HepG2 (cell line): ENCODE measurements around the gene NEAT1. TPM values are rescaled to one million over a fixed set of nuclear protein-coding genes. Genes with fewer than 3 reads are reported as not detected.
A peak's percentile ranks its signal among the peaks of the same experiment; 100 is the strongest.
"Not testable (repeated sequence)": the region's sequence is repeated elsewhere in the genome, so short reads cannot be mapped to it uniquely, and the experiment has no call there.

ENCODE experiments used
- ATAC-seq: fragments of 200-7000 bp; cut with Tn5 transposase; 3 replicates; pipeline ENCODE4 v1.9.1; 2020; ENCODE audit warnings: mild to moderate bottlenecking, moderate library complexity
- BruUV-seq: library from RNA; stranded (reverse); fragments of 400-500 nt; replicated peaks from 2 replicates; lab custom pipeline; 2021; lab: Mats Ljungman, UMichigan
- CTCF ChIA-PET: fragments of 300-600 bp; formaldehyde crosslinking; extraction: SDS; loops from one replicate; lab custom pipeline; 2021; ENCODE audit warnings: low total read pairs, inconsistent platforms, low intra/inter-chr PET ratio; lab: Yijun Ruan, JAX
- POLR2A ChIA-PET: fragments of 350-600 bp; sonication (Branson Sonifier 250); formaldehyde crosslinking; loops from one replicate; lab custom pipeline; 2020; ENCODE audit warnings: antibody characterized with exemption, inconsistent platforms; lab: Yijun Ruan, JAX
- DNase-seq: peaks from one replicate; pipeline ENCODE4 v3.0.0-alpha.2; 2015; ENCODE audit warnings: low spot score
- FAIRE-seq: peaks from 3 replicates; lab custom pipeline; 2011; peaks lifted over from hg19 to GRCh38; lab: Jason Lieb, UNC
- H2AFZ ChIP-seq: one replicate; pipeline ENCODE4 v1.6.1; 2011; ENCODE audit warnings: low read length, inconsistent platforms
- H3K27ac ChIP-seq: fragments of 300-600 bp; 3 replicates; pipeline ENCODE4 v1.8.0; 2011; ENCODE audit warnings: mixed run types, mild to moderate bottlenecking, mixed read lengths, low read length, inconsistent platforms; ENCODE audit not compliant: insufficient read depth; ENCODE audit errors: extremely low read length
- H3K27me3 ChIP-seq, 2 experiments: fragments of 200-600 bp in 1 of 2; 2 replicates in 1 of 2; 3 replicates in 1 of 2; pipeline versions ENCODE4 v1.6.0 to v1.8.0; 2011; ENCODE audit warnings: low read length in 2 of 2, mild to moderate bottlenecking in 2 of 2, moderate library complexity in 2 of 2, inconsistent platforms in 1 of 2; ENCODE audit not compliant: insufficient read depth in 2 of 2, control insufficient read depth in 1 of 2
- H3K36me3 ChIP-seq, 2 experiments: fragments of 200-600 bp in 1 of 2; replicated peaks in 1 of 2; 2 replicates in 1 of 2; 3 replicates in 1 of 2; pipeline versions ENCODE4 v1.5.1 to v1.8.0; 2011; ENCODE audit warnings: low read length in 2 of 2, inconsistent platforms in 1 of 2; ENCODE audit not compliant: insufficient read depth in 2 of 2, control insufficient read depth in 1 of 2
- H3K4me1 ChIP-seq: 2 replicates; pipeline ENCODE4 v1.5.1; 2012; ENCODE audit warnings: low read length, inconsistent platforms; ENCODE audit not compliant: insufficient read depth
- H3K4me2 ChIP-seq: 2 replicates; pipeline ENCODE4 v1.6.0; 2011; ENCODE audit warnings: low read depth, low read length, inconsistent platforms
- H3K4me3 ChIP-seq, 3 experiments: fragments of 200-600 bp in 1 of 3; sonication (generic), shearing (Covaris generic) in 1 of 3; replicated peaks in 1 of 3; 2 replicates each; pipeline ENCODE4 v1.5.1; 2011 to 2016; ENCODE audit warnings: low read length in 3 of 3, inconsistent platforms in 2 of 3, low read depth in 2 of 3, mild to moderate bottlenecking in 2 of 3, control low read depth in 1 of 3, mixed read lengths in 1 of 3; ENCODE audit not compliant: insufficient read depth in 1 of 3
- H3K79me2 ChIP-seq: one replicate; pipeline ENCODE4 v1.6.1; 2011; ENCODE audit warnings: low read length, inconsistent platforms; ENCODE audit not compliant: insufficient read depth
- H3K9ac ChIP-seq: 2 replicates; pipeline ENCODE4 v1.6.0; 2011; ENCODE audit warnings: mild to moderate bottlenecking, low read depth, low read length, inconsistent platforms; ENCODE audit not compliant: insufficient read depth
- H3K9me3 ChIP-seq: 2 replicates; pipeline ENCODE4 v1.5.1; 2012; ENCODE audit warnings: mild to moderate bottlenecking, low read length
- H4K20me1 ChIP-seq: 2 replicates; pipeline ENCODE4 v1.6.0; 2011; ENCODE audit warnings: inconsistent platforms, mild to moderate bottlenecking, low read length, moderate library complexity; ENCODE audit not compliant: insufficient read depth
- CCDC6 ChIP-seq: sonication (generic); formaldehyde crosslinking; IDR thresholded peaks from 2 replicates; pipeline ENCODE4 v1.8.1; 2022; ENCODE audit warnings: mild to moderate bottlenecking, missing genetic modification reagents, moderate library complexity
- EED ChIP-seq: sonication (generic); formaldehyde crosslinking; IDR thresholded peaks from 2 replicates; pipeline ENCODE4 v1.5.0; 2020; ENCODE audit warnings: mild to moderate bottlenecking, missing genetic modification reagents
- EHMT2 ChIP-seq: fragments of 200-600 bp; sonication (generic); IDR thresholded peaks from 2 replicates; pipeline ENCODE4 v1.7.0; 2017; ENCODE audit warnings: antibody characterized with exemption, low read depth, low read length, borderline replicate concordance
- GATAD2A ChIP-seq: IDR thresholded peaks from 2 replicates; pipeline ENCODE4 v1.6.1; 2016
- KLF16 ChIP-seq, 2 experiments: sonication (generic) in 1 of 2; formaldehyde crosslinking in 1 of 2; IDR thresholded peaks; 2 replicates each; pipeline versions ENCODE4 v1.6.1 to v1.8.0; 2016 to 2023; ENCODE audit warnings: missing genetic modification reagents in 2 of 2, missing compliant biosample characterization in 1 of 2
- MTF1 ChIP-seq: sonication (generic); formaldehyde crosslinking; IDR thresholded peaks from 2 replicates; pipeline ENCODE4 v1.5.0; 2020; ENCODE audit warnings: missing genetic modification reagents
- NFE2 ChIP-seq: sonication (generic); formaldehyde crosslinking; IDR thresholded peaks from 2 replicates; pipeline ENCODE4 v1.4.0; 2020; ENCODE audit warnings: missing genetic modification reagents
- NKX3-1 ChIP-seq: sonication (generic); formaldehyde crosslinking; IDR thresholded peaks from 2 replicates; pipeline ENCODE4 v1.5.0; 2020; ENCODE audit warnings: missing genetic modification reagents
- NR2C2 ChIP-seq: sonication (generic); formaldehyde crosslinking; IDR thresholded peaks from 2 replicates; pipeline ENCODE4 v1.4.0; 2020; ENCODE audit warnings: missing genetic modification reagents, mild to moderate bottlenecking, moderate library complexity, borderline replicate concordance
- RARA ChIP-seq: IDR thresholded peaks from 2 replicates; pipeline ENCODE4 v1.6.1; 2016; ENCODE audit warnings: missing genetic modification reagents, missing compliant biosample characterization
- TGIF2 ChIP-seq: IDR thresholded peaks from 2 replicates; pipeline ENCODE4 v1.6.1; 2016; ENCODE audit warnings: control low read depth, missing compliant biosample characterization
- ZNF263 ChIP-seq: sonication (generic); formaldehyde crosslinking; IDR thresholded peaks from 2 replicates; pipeline ENCODE4 v1.4.0; 2020; ENCODE audit warnings: missing genetic modification reagents
- ZNF644 ChIP-seq: IDR thresholded peaks from 2 replicates; pipeline ENCODE4 v1.6.1; 2016; ENCODE audit warnings: low read depth
- ZNF713 ChIP-seq: sonication (generic); formaldehyde crosslinking; IDR thresholded peaks from 2 replicates; pipeline ENCODE4 v1.4.0; 2020; ENCODE audit warnings: mild to moderate bottlenecking, missing genetic modification reagents
- WGBS: methylation state at CpG from one replicate; pipeline ENCODE4 v1.1.6; 2017; ENCODE audit warnings: low lambda C conversion rate; 5-methylcytosine and 5-hydroxymethylcytosine counted together
- in situ Hi-C: cut with HindIII; loops from 2 replicates; pipeline ENCODE4 v1.10.0; 2017; ENCODE audit warnings: low pct_unique_long_range_greater_than_20kb; ENCODE audit not compliant: extremely low pct_ligation_motif_present
- intact Hi-C: fragments of 100-400 bp; cut with micrococcal nuclease; formaldehyde crosslinking; loops from one replicate; pipeline ENCODE4 v1.10.0; 2022; ENCODE audit not compliant: unreplicated experiment
- polyA plus RNA-seq, 8 experiments: library from polyadenylated mRNA; depleted of rRNA in 3 of 8; stranded (reverse) in 7 of 8; unstranded in 1 of 8; fragments of >200 nt; fragmentation: Illumina TruSeq in 4 of 8; extraction: Trizol in 4 of 8; gene quantifications; 2 replicates each; pipeline versions ENCODE4 v1.2.1 to v1.2.3, GENCODE V29; 2011 to 2016; ENCODE audit warnings: low read depth in 4 of 8, missing spikeins in 1 of 8, mixed read lengths in 1 of 8; ENCODE audit not compliant: insufficient read depth in 1 of 8
- total RNA-seq, 5 experiments: library from RNA; depleted of rRNA; stranded (reverse); fragments of >200 nt; fragmentation: Illumina TruSeq; extraction: Trizol; gene quantifications; 2 replicates each; pipeline ENCODE4 v1.2.3, GENCODE V29; 2016; ENCODE audit warnings: low read depth in 1 of 5
- TF ChIP-seq, protein P1 (sequence below): IDR thresholded peaks from 2 replicates; pipeline ENCODE4 v1.4.0; 2020; ENCODE audit warnings: mild to moderate bottlenecking, missing genetic modification reagents
- TF ChIP-seq, protein P2 (sequence below): sonication (generic); formaldehyde crosslinking; IDR thresholded peaks from 2 replicates; pipeline ENCODE4 v1.4.0; 2020; ENCODE audit warnings: missing genetic modification reagents
- TF ChIP-seq, protein P3 (sequence below), 2 experiments: sonication (generic) in 1 of 2; formaldehyde crosslinking in 1 of 2; IDR thresholded peaks; 2 replicates each; pipeline versions ENCODE4 v1.4.0 to v1.6.1; 2018 to 2020; ENCODE audit warnings: missing genetic modification reagents in 2 of 2, borderline replicate concordance in 1 of 2, low read depth in 1 of 2, mild to moderate bottlenecking in 1 of 2, missing biosample characterization in 1 of 2

Gene NEAT1
- total and polyA plus RNA-seq, 2 of the 13 experiments (the other 11 are each of a cell fraction or from before 2014, with no cell fraction given) = 20.5 to 41.2 TPM

DNA sequence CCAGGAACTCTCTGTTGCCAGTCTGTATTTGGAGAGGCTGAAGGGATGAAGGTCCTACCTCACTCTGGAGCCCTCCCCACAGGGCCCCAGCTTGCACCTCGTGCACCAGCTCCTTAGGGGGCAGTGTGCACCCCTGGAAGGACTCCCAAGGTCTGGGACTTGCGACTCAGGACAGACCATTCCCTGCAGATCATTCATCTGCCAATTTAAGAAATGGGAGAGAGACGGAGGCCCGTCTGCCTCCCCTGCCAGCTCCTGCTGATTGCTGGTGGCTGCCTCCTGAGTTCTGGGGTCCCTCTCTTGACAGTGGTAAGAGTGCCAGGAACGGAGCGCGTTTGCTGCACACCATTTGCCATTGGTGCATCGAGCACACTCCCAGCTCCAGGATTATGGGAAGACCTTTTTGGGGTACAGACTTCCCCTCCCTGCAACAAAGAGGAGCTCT lies 48.9 kb downstream of the NEAT1 start (continued):
- TF ChIP-seq, protein P1, sequence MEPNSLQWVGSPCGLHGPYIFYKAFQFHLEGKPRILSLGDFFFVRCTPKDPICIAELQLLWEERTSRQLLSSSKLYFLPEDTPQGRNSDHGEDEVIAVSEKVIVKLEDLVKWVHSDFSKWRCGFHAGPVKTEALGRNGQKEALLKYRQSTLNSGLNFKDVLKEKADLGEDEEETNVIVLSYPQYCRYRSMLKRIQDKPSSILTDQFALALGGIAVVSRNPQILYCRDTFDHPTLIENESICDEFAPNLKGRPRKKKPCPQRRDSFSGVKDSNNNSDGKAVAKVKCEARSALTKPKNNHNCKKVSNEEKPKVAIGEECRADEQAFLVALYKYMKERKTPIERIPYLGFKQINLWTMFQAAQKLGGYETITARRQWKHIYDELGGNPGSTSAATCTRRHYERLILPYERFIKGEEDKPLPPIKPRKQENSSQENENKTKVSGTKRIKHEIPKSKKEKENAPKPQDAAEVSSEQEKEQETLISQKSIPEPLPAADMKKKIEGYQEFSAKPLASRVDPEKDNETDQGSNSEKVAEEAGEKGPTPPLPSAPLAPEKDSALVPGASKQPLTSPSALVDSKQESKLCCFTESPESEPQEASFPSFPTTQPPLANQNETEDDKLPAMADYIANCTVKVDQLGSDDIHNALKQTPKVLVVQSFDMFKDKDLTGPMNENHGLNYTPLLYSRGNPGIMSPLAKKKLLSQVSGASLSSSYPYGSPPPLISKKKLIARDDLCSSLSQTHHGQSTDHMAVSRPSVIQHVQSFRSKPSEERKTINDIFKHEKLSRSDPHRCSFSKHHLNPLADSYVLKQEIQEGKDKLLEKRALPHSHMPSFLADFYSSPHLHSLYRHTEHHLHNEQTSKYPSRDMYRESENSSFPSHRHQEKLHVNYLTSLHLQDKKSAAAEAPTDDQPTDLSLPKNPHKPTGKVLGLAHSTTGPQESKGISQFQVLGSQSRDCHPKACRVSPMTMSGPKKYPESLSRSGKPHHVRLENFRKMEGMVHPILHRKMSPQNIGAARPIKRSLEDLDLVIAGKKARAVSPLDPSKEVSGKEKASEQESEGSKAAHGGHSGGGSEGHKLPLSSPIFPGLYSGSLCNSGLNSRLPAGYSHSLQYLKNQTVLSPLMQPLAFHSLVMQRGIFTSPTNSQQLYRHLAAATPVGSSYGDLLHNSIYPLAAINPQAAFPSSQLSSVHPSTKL (CRISPR knock-in tag) = peak; percentile 25; the same call in 1 of the 2 replicates
- TF ChIP-seq KLF16 (CRISPR knock-in tag; IDR thresholded peaks at IDR 0.05) = peak in 1 of 2 experiments; percentile 39; a peak in 1 of 4 replicates
- TF ChIP-seq, protein P2, sequence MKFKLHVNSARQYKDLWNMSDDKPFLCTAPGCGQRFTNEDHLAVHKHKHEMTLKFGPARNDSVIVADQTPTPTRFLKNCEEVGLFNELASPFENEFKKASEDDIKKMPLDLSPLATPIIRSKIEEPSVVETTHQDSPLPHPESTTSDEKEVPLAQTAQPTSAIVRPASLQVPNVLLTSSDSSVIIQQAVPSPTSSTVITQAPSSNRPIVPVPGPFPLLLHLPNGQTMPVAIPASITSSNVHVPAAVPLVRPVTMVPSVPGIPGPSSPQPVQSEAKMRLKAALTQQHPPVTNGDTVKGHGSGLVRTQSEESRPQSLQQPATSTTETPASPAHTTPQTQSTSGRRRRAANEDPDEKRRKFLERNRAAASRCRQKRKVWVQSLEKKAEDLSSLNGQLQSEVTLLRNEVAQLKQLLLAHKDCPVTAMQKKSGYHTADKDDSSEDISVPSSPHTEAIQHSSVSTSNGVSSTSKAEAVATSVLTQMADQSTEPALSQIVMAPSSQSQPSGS (CRISPR knock-in tag) = peak; percentile 39; the same call in 1 of the 2 replicates
- TF ChIP-seq NKX3-1 (CRISPR knock-in tag) = no peak
- no peak for TF ChIP-seq TGIF2 (CRISPR knock-in tag)
- TF ChIP-seq, protein P3, sequence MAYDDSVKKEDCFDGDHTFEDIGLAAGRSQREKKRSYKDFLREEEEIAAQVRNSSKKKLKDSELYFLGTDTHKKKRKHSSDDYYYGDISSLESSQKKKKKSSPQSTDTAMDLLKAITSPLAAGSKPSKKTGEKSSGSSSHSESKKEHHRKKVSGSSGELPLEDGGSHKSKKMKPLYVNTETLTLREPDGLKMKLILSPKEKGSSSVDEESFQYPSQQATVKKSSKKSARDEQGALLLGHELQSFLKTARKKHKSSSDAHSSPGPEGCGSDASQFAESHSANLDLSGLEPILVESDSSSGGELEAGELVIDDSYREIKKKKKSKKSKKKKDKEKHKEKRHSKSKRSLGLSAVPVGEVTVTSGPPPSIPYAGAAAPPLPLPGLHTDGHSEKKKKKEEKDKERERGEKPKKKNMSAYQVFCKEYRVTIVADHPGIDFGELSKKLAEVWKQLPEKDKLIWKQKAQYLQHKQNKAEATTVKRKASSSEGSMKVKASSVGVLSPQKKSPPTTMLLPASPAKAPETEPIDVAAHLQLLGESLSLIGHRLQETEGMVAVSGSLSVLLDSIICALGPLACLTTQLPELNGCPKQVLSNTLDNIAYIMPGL (CRISPR knock-in tag; IDR thresholded peaks at IDR 0.05; ENCODE audit: borderline replicate concordance in 1 of 2, low read depth in 1 of 2) = peak in 1 of 2 experiments; percentile 63; a peak in 1 of 4 replicates
- 0 out of 2 replicates have a peak, but pooled peaks have one; percentile 49 for TF ChIP-seq CCDC6
- TF ChIP-seq ZNF713 (CRISPR knock-in tag) = no peak
- no peak for TF ChIP-seq ZNF644 (CRISPR knock-in tag)
- no peak for TF ChIP-seq RARA
- no peak for TF ChIP-seq NR2C2 (CRISPR knock-in tag)
- TF ChIP-seq EED (CRISPR knock-in tag) = 0 out of 2 replicates have a peak, but pooled peaks have one; percentile 80
- TF ChIP-seq ZNF263 = peak; percentile 48; the same call in 1 of the 2 replicates
- TF ChIP-seq NFE2 = no peak
- TF ChIP-seq GATAD2A = peak; percentile 49; the same call in 1 of the 2 replicates
- no peak for TF ChIP-seq EHMT2
- TF ChIP-seq MTF1 = no peak
- TF ChIP-seq, all 625 proteins: peak for 73

DNA sequence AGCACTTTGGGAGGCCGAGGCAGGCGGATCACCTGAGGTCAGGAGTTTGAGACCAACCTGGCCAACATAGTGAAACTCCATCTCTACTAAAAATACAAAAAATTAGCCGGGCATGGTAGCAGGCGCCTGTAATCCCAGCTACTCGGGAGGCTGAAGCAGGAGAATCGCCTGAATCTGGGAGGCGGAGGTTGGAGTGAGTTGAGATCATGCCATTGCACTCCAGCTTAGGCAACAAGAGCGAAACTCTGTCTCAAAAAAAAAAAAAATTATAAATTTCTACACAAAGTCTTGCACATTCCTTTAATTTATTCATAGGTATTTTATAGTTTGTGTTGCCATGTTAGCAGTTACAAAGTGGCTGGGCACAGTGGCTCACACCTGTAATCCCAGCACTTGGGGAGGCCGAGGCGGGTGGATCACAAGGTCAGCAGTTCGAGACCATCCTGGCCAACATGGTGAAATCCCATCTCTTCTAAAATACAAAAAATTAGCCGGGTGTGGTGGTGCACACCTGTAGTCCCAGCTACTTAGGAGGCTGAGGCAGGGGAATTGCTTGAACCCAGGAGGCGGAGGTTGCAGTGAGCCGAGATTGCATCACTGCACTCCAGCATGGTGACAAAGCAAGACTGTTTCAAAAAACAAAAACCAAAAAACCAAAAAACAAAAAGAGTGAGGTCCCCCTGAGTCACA lies 50.1 kb downstream of the NEAT1 start:
- H3K4me2 ChIP-seq = peak overlapping the region; percentile 93
- POLR2A ChIA-PET = interaction anchor here (0.9 to 17.5 kb wide), 12 partner anchors 9 to 167 kb away, joined by 3 to 1590 read pairs (median 4); partner anchors contain the start of genes DPF2, MALAT1, NEAT1 and ZNRD2
- in situ Hi-C loops = loop anchor here (5.0 kb wide), 1 partner anchor 35 kb away; no protein-coding TSS in a partner anchor
- intact Hi-C loops, FAIRE-seq, H3K4me3 ChIP-seq, H3K27me3 ChIP-seq, H3K9me3 ChIP-seq, H4K20me1 ChIP-seq, BruUV-seq, ATAC-seq, DNase-seq, H3K27ac ChIP-seq, H3K36me3 ChIP-seq, H2AFZ ChIP-seq: not testable (repeated sequence)
- H3K9ac ChIP-seq = peak overlapping the region; percentile 57; the same call in 1 of the 2 replicates
- H3K4me1 ChIP-seq = peaks cover 58% of the 10 kb centered on the region
- WGBS = 79% methylated on average over 14 of the region's 14 CpGs
- H3K79me2 ChIP-seq = peaks cover 13% of the 10 kb centered on the region
- CTCF ChIA-PET = interaction anchor here (1.8 kb wide), 1 partner anchor 38 kb away, joined by 9 read pairs; no protein-coding TSS in a partner anchor
